ENCODE data around the gene PEPD.

- no peak for TF ChIP-seq CTCF (IDR thresholded peaks at IDR 0.05)
- no peak for TF ChIP-seq POLR2A (IDR thresholded peaks at IDR 0.05)
These were observed 137.8 kb downstream of the PEPD start for GRCh38 chr19:33383720-33384292.

All from Peyer's patch (tissue), 4 donors.